CD1c-positive myeloid dendritic cell (primary cell): ENCODE data around the gene LRSAM1.

Source experiments
- DNase-seq: peaks from one replicate; pipeline ENCODE4 v3.0.0-alpha.2; 2016; ENCODE audit errors: extremely low spot score

Gene LRSAM1

GRCh38 chr9:127496974-127497373 lies 45.7 kb downstream of the LRSAM1 start:
- no peak for DNase-seq

GRCh38 chr9:127497656-127498290 lies 46.5 kb downstream of the LRSAM1 start:
- DNase-seq, result no peak

GRCh38 chr9:127498298-127498697 lies 47.0 kb downstream of the LRSAM1 start:
- DNase-seq, result no peak

- no peak for DNase-seq
Measured at GRCh38 chr9:127500399-127500798, 49.1 kb downstream of the LRSAM1 start.

GRCh38 chr9:127500862-127501261 lies 49.6 kb downstream of the LRSAM1 start:
- DNase-seq, result no peak

- no peak for DNase-seq
Measured at GRCh38 chr9:127501821-127502343, 50.6 kb downstream of the LRSAM1 start.

- no peak for DNase-seq
Measured at GRCh38 chr9:127502706-127503378, 51.5 kb downstream of the LRSAM1 start.

GRCh38 chr9:127503379-127503921 lies 52.1 kb downstream of the LRSAM1 start:
- no peak for DNase-seq

- peak; percentile 77 for DNase-seq
Measured at GRCh38 chr9:127503947-127504886, 52.9 kb downstream of the LRSAM1 start.

- no peak for DNase-seq
Measured at GRCh38 chr9:127504887-127505251, 53.6 kb downstream of the LRSAM1 start.

GRCh38 chr9:127505396-127506116 lies 54.2 kb downstream of the LRSAM1 start:
- DNase-seq, result no peak

GRCh38 chr9:127506117-127506813 lies 55.0 kb downstream of the LRSAM1 start:
- DNase-seq, result no peak

GRCh38 chr9:127506814-127507750 lies 55.8 kb downstream of the LRSAM1 start:
- no peak for DNase-seq

- no peak for DNase-seq
Measured at GRCh38 chr9:127507751-127508648, 56.7 kb downstream of the LRSAM1 start.

GRCh38 chr9:127508901-127509260 lies 57.6 kb downstream of the LRSAM1 start:
- DNase-seq, result no peak

GRCh38 chr9:127509261-127509954 lies 58.1 kb downstream of the LRSAM1 start:
- no peak for DNase-seq

GRCh38 chr9:127509955-127510299 lies 58.6 kb downstream of the LRSAM1 start:
- no peak for DNase-seq

GRCh38 chr9:127514468-127514867 lies 63.2 kb downstream of the LRSAM1 start:
- no peak for DNase-seq
